ENCODE results near the gene CHCHD4.

Gene CHCHD4

DNA sequence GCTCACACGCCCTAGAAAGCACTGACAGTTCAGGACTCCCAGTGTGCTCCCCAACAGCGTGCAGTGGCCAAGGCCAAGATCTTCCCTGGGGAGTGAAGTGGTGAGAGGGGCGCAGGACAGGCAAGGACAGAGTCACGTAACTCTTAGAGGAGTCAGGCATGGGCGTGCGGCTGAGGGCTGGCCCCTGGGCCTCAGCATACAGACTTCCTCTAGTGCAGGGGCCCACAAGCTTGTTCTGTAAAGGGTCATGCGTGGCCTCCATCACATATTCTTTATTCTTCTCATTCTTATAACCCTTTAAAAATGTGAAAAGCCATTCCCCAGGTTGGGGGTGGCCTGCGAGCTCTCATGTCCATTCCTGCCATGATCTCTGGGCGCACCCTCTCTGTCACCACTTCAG is 25.4 kb upstream of the CHCHD4 start (continued):
- TF ChIP-seq, protein P1, sequence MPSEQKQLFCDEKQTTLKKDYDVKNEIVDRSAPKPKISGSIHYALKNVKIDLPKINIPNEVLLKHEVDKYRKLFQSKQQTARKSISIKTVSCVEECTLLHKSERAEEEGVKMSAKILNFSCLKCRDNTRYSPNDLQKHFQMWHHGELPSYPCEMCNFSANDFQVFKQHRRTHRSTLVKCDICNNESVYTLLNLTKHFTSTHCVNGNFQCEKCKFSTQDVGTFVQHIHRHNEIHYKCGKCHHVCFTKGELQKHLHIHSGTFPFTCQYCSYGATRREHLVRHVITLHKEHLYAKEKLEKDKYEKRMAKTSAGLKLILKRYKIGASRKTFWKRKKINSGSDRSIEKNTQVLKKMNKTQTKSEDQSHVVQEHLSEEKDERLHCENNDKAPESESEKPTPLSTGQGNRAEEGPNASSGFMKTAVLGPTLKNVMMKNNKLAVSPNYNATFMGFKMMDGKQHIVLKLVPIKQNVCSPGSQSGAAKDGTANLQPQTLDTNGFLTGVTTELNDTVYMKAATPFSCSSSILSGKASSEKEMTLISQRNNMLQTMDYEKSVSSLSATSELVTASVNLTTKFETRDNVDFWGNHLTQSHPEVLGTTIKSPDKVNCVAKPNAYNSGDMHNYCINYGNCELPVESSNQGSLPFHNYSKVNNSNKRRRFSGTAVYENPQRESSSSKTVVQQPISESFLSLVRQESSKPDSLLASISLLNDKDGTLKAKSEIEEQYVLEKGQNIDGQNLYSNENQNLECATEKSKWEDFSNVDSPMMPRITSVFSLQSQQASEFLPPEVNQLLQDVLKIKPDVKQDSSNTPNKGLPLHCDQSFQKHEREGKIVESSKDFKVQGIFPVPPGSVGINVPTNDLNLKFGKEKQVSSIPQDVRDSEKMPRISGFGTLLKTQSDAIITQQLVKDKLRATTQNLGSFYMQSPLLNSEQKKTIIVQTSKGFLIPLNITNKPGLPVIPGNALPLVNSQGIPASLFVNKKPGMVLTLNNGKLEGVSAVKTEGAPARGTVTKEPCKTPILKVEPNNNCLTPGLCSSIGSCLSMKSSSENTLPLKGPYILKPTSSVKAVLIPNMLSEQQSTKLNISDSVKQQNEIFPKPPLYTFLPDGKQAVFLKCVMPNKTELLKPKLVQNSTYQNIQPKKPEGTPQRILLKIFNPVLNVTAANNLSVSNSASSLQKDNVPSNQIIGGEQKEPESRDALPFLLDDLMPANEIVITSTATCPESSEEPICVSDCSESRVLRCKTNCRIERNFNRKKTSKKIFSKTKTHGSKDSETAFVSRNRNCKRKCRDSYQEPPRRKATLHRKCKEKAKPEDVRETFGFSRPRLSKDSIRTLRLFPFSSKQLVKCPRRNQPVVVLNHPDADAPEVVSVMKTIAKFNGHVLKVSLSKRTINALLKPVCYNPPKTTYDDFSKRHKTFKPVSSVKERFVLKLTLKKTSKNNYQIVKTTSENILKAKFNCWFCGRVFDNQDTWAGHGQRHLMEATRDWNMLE (tag by site-specific recombination; conservative IDR thresholded peaks at IDR 0.05; ENCODE audit: low read depth), result no peak
- TF ChIP-seq, protein P2, sequence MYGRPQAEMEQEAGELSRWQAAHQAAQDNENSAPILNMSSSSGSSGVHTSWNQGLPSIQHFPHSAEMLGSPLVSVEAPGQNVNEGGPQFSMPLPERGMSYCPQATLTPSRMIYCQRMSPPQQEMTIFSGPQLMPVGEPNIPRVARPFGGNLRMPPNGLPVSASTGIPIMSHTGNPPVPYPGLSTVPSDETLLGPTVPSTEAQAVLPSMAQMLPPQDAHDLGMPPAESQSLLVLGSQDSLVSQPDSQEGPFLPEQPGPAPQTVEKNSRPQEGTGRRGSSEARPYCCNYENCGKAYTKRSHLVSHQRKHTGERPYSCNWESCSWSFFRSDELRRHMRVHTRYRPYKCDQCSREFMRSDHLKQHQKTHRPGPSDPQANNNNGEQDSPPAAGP (tag by site-specific recombination; IDR thresholded peaks at IDR 0.05), result no peak

DNA sequence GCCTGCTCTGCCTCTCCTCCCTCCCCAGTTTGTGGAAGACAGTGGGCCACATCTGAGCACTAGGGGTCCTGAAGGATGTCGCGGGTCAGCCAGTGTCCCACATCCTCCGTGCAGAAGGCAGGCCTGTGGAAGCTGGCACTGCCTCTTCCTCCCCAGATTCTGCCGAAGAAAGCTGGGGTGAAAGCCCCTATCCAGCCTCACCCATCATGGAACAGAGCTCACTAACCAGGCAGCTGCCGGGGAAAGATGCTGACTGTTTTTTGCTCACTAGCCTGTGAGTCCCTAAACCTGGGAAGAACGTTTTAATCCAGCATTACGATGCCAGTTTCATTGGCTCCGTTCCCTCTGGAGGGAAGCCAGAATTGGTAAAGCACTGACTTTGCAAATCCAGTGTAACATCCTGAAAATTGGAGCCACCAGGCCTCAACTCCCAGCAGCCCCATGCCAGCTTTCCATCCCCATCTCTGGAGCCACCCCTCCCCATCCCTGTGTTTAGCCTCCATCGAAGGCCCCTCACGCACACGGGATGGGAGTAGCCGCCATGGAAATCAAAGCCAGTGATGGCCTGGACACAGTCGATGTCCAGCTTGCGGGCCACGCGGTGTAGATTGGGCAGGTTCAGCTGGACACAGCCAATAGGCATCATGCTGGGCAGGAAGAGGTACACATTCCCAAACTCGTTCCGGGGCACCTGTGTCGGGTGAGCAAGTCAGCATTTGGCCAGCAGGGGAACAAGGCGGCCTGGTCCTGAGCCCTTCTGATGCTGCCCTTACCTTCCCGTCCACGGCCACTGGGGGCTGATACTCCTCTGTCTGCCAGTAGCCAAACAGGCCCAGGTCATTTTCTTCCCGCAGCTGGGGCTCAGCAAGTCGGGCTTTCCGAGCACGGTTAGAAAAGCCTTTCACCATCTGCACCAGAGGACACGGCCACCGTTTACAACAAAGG is 23.6 kb upstream of the CHCHD4 start:
- CTCF ChIA-PET, result interaction anchor here (0.6 kb wide), 1 partner anchor 354 kb away, joined by 3 read pairs; no protein-coding TSS in a partner anchor

DNA sequence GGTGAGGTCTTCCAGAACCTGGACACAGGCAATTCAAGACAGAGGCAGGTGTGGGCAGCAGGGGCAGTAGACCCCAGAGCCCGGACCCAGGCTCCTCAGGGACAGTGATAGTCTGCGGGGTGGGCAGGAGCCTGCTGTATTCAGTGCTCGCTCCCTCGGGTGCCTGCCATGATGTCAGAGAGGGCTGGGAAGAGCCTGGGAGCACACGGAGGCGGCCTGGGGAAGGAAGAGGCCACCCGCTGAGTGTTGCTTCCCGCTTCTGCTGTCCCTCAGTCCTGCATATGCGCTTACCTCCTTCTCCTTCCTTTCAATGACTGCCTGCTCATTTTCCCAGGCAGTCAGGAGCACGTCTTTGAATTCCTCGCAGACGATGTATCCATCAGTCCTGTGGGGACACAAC is 22.9 kb upstream of the CHCHD4 start:
- Histone ChIP-seq H3K4me1 (ENCODE audit: control insufficient read depth, insufficient read depth, low read length) (peaks cover 11% of the 10 kb centered on the region), H3K27ac (ENCODE audit: extremely low read depth, low read depth, low read length) (no peak overlapping the region), H3K36me3 (ENCODE audit: control insufficient read depth in 2 of 2, insufficient read depth in 1 of 2, low read length in 2 of 2) (peaks cover 0 to 68% of the 10 kb centered on the region in 2 experiments; a peak in 2 of 3 replicates), H3K9me3 (ENCODE audit: control insufficient read depth, insufficient read depth, low read depth, low read length) (no peaks in the 10 kb centered on the region), H3K4me3 (ENCODE audit: low read depth, low read length) (no peak overlapping the region)
- TF ChIP-seq, protein P3, sequence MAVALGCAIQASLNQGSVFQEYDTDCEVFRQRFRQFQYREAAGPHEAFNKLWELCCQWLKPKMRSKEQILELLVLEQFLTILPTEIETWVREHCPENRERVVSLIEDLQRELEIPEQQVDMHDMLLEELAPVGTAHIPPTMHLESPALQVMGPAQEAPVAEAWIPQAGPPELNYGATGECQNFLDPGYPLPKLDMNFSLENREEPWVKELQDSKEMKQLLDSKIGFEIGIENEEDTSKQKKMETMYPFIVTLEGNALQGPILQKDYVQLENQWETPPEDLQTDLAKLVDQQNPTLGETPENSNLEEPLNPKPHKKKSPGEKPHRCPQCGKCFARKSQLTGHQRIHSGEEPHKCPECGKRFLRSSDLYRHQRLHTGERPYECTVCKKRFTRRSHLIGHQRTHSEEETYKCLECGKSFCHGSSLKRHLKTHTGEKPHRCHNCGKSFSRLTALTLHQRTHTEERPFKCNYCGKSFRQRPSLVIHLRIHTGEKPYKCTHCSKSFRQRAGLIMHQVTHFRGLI (tag by site-specific recombination; IDR thresholded peaks at IDR 0.05), result no peak
- TF ChIP-seq ZNF223 (tag by site-specific recombination; IDR thresholded peaks at IDR 0.05) (no peak), ZIC2 (tag by site-specific recombination; IDR thresholded peaks at IDR 0.05) (0 out of 2 replicates have a peak, but pooled peaks have one; percentile 39), ZNF48 (tag by site-specific recombination; IDR thresholded peaks at IDR 0.05) (no peak)
- ChIA-PET POLR2A (no interaction called here), CTCF (no interaction called here)

More for the DNA sequence above, 23.6 kb upstream of the CHCHD4 start:
- Histone ChIP-seq H3K4me1 (ENCODE audit: control insufficient read depth, insufficient read depth, low read length) (peaks cover 11% of the 10 kb centered on the region), H3K27ac (ENCODE audit: extremely low read depth, low read depth, low read length) (no peak overlapping the region), H3K4me3 (ENCODE audit: low read depth, low read length) (no peak overlapping the region), H3K36me3 (ENCODE audit: control insufficient read depth in 2 of 2, insufficient read depth in 1 of 2, low read length in 2 of 2) (peaks cover 0 to 74% of the 10 kb centered on the region in 2 experiments; a peak in 2 of 3 replicates), H3K9me3 (ENCODE audit: control insufficient read depth, insufficient read depth, low read depth, low read length) (no peaks in the 10 kb centered on the region)
- TF ChIP-seq IKZF3 (tag by site-specific recombination; IDR thresholded peaks at IDR 0.05) (no peak), WT1 (tag by site-specific recombination; IDR thresholded peaks at IDR 0.05) (no peak)
- TF ChIP-seq, protein P4, sequence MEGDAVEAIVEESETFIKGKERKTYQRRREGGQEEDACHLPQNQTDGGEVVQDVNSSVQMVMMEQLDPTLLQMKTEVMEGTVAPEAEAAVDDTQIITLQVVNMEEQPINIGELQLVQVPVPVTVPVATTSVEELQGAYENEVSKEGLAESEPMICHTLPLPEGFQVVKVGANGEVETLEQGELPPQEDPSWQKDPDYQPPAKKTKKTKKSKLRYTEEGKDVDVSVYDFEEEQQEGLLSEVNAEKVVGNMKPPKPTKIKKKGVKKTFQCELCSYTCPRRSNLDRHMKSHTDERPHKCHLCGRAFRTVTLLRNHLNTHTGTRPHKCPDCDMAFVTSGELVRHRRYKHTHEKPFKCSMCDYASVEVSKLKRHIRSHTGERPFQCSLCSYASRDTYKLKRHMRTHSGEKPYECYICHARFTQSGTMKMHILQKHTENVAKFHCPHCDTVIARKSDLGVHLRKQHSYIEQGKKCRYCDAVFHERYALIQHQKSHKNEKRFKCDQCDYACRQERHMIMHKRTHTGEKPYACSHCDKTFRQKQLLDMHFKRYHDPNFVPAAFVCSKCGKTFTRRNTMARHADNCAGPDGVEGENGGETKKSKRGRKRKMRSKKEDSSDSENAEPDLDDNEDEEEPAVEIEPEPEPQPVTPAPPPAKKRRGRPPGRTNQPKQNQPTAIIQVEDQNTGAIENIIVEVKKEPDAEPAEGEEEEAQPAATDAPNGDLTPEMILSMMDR (tag by site-specific recombination; IDR thresholded peaks at IDR 0.05), result peak; percentile 68
- TF ChIP-seq, protein P5, sequence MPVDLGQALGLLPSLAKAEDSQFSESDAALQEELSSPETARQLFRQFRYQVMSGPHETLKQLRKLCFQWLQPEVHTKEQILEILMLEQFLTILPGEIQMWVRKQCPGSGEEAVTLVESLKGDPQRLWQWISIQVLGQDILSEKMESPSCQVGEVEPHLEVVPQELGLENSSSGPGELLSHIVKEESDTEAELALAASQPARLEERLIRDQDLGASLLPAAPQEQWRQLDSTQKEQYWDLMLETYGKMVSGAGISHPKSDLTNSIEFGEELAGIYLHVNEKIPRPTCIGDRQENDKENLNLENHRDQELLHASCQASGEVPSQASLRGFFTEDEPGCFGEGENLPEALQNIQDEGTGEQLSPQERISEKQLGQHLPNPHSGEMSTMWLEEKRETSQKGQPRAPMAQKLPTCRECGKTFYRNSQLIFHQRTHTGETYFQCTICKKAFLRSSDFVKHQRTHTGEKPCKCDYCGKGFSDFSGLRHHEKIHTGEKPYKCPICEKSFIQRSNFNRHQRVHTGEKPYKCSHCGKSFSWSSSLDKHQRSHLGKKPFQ (tag by site-specific recombination; IDR thresholded peaks at IDR 0.05), result no peak
- POLR2A ChIA-PET, result interaction anchor here (1.0 kb wide), 1 partner anchor 30 kb away, joined by 3 read pairs; the partner anchor contains the start of gene LSM3

Data from HEK293 (cell line).